Left lobe of liver (tissue), 1 donor: ENCODE data around the gene INTS1. TPM values are rescaled to one million over a fixed set of nuclear protein-coding genes. Genes with fewer than 3 reads are reported as not detected.

ENCODE experiments used
- total RNA-seq: library from RNA; stranded (reverse); gene quantifications from one replicate; pipeline ENCODE4 v1.2.1, GENCODE V29; 2021
- donor health status: DM: no; HTN: yes; CAD: no.

Gene INTS1
- total RNA-seq, 1 donor from 2014 or later, result 55.5 TPM

Other genes starting within 250 kb of the INTS1 start
- 18.0 TPM for gene MICALL2, start 44.9 kb downstream of the INTS1 start, total RNA-seq
- 11.6 TPM for gene MAFK, start 26.3 kb upstream of the INTS1 start, total RNA-seq
- 44.6 TPM for gene TMEM184A, start 51.8 kb upstream of the INTS1 start, total RNA-seq
- gene PSMG3, start 65.6 kb upstream of the INTS1 start, total RNA-seq, result 10.7 TPM
- 17.5 TPM for gene ELFN1, start 165.9 kb upstream of the INTS1 start, total RNA-seq